HEK293 (cell line): Measurements from ENCODE around the gene AMMECR1.

Experiments
- CTCF ChIA-PET: fragments of 350-600 bp; formaldehyde crosslinking; extraction: SDS; loops from one replicate; lab custom pipeline; 2021; ENCODE audit warnings: antibody characterized with exemption; lab: Yijun Ruan, JAX
- POLR2A ChIA-PET: fragments of 300-600 bp; formaldehyde crosslinking; extraction: SDS; loops from one replicate; lab custom pipeline; 2020; ENCODE audit warnings: antibody characterized with exemption, inconsistent platforms; lab: Yijun Ruan, JAX
- H3K27ac ChIP-seq: fragments of 200-500 bp; sonication (Bioruptor generic); 2 replicates; pipeline ENCODE4 v1.5.1; 2014; ENCODE audit warnings: low read depth, low read length, control low read depth, inconsistent platforms; ENCODE audit errors: extremely low read depth
- H3K36me3 ChIP-seq, 2 experiments: fragments of 200-500 bp in 1 of 2; sonication (Bioruptor generic) in 1 of 2; 1 replicate in 1 of 2; 2 replicates in 1 of 2; pipeline ENCODE4 v1.5.1; 2014 to 2017; ENCODE audit warnings: inconsistent platforms in 2 of 2, low read length in 2 of 2; ENCODE audit not compliant: control insufficient read depth in 2 of 2, insufficient read depth in 1 of 2
- H3K4me1 ChIP-seq: fragments of 200-500 bp; sonication (Bioruptor generic); 2 replicates; pipeline ENCODE4 v1.5.1; 2014; ENCODE audit warnings: mild to moderate bottlenecking, low read length, inconsistent platforms; ENCODE audit not compliant: control insufficient read depth, insufficient read depth
- H3K4me3 ChIP-seq: 2 replicates; pipeline ENCODE4 v1.5.1; 2011; ENCODE audit warnings: low read depth, mild to moderate bottlenecking, control low read depth, low read length, moderate library complexity
- H3K9me3 ChIP-seq: fragments of 200-500 bp; sonication (Bioruptor generic); 2 replicates; pipeline ENCODE4 v1.5.1; 2014; ENCODE audit warnings: low read depth, low read length, inconsistent platforms; ENCODE audit not compliant: control insufficient read depth, insufficient read depth
- HOXC10 ChIP-seq: sonication (generic); formaldehyde crosslinking; IDR thresholded peaks from 2 replicates; pipeline ENCODE4 v1.8.1; 2023; ENCODE audit warnings: mild to moderate bottlenecking, missing genetic modification reagents
- KLF9 ChIP-seq: fragments of 450-650 bp; formaldehyde crosslinking; IDR thresholded peaks from 2 replicates; pipeline ENCODE4 v1.5.1; 2016; ENCODE audit warnings: missing biosample characterization, missing genetic modification characterization, low read depth
- PRDM1 ChIP-seq: fragments of 450-650 bp; formaldehyde crosslinking; IDR thresholded peaks from 2 replicates; pipeline ENCODE4; 2016; ENCODE audit warnings: missing biosample characterization, missing genetic modification characterization
- ZFHX2 ChIP-seq: fragments of 450-650 bp; formaldehyde crosslinking; conservative IDR thresholded peaks from 2 replicates; pipeline ENCODE4 v1.5.1; 2016; ENCODE audit warnings: missing biosample characterization, missing genetic modification characterization
- ZNF10 ChIP-seq: fragments of 450-650 bp; formaldehyde crosslinking; IDR thresholded peaks from 2 replicates; pipeline ENCODE4 v1.5.1; 2017; ENCODE audit warnings: missing biosample characterization, missing genetic modification characterization
- ZNF132 ChIP-seq: fragments of 450-650 bp; formaldehyde crosslinking; IDR thresholded peaks from 2 replicates; pipeline ENCODE4 v1.5.1; 2017; ENCODE audit warnings: missing biosample characterization, missing genetic modification characterization, borderline replicate concordance
- ZNF16 ChIP-seq: fragments of 450-650 bp; formaldehyde crosslinking; IDR thresholded peaks from 2 replicates; pipeline ENCODE4 v1.5.1; 2016; ENCODE audit warnings: low read depth, missing biosample characterization, missing genetic modification characterization
- ZNF184 ChIP-seq: fragments of 450-650 bp; IDR thresholded peaks from 2 replicates; pipeline ENCODE4 v1.5.1; 2018; ENCODE audit warnings: missing biosample characterization, mild to moderate bottlenecking, missing genetic modification characterization
- ZNF354C ChIP-seq: fragments of 450-650 bp; formaldehyde crosslinking; IDR thresholded peaks from 2 replicates; pipeline ENCODE4 v1.5.1; 2016; ENCODE audit warnings: missing biosample characterization, missing genetic modification characterization, low read depth, borderline replicate concordance
- ZNF423 ChIP-seq: fragments of 450-650 bp; formaldehyde crosslinking; IDR thresholded peaks from 2 replicates; pipeline ENCODE4 v1.5.1; 2016; ENCODE audit warnings: missing biosample characterization, missing genetic modification characterization
- ZNF585B ChIP-seq: fragments of 450-650 bp; formaldehyde crosslinking; IDR thresholded peaks from 2 replicates; pipeline ENCODE4 v1.5.1; 2016; ENCODE audit warnings: missing biosample characterization, missing genetic modification characterization
- TF ChIP-seq, protein P1 (sequence below): fragments of 450-650 bp; formaldehyde crosslinking; IDR thresholded peaks from 2 replicates; pipeline ENCODE4 v1.5.1; 2017; ENCODE audit warnings: missing biosample characterization, missing genetic modification characterization
- TF ChIP-seq, protein P2 (sequence below): fragments of 450-650 bp; formaldehyde crosslinking; optimal IDR thresholded peaks from 2 replicates; pipeline ENCODE3; 2016; ENCODE audit warnings: missing biosample characterization, mild to moderate bottlenecking, missing genetic modification characterization
- TF ChIP-seq, protein P3 (sequence below): fragments of 450-650 bp; formaldehyde crosslinking; IDR thresholded peaks from 2 replicates; pipeline ENCODE4 v1.5.1; 2016; ENCODE audit warnings: missing biosample characterization, missing genetic modification characterization
- TF ChIP-seq, protein P4 (sequence below): fragments of 450-650 bp; formaldehyde crosslinking; IDR thresholded peaks from 2 replicates; pipeline ENCODE4 v1.5.1; 2016; ENCODE audit warnings: missing biosample characterization, missing genetic modification characterization
- TF ChIP-seq, protein P5 (sequence below): fragments of 450-650 bp; IDR thresholded peaks from 2 replicates; pipeline ENCODE4 v1.5.1; 2018; ENCODE audit warnings: missing biosample characterization, missing genetic modification characterization

The AMMECR1 gene

DNA sequence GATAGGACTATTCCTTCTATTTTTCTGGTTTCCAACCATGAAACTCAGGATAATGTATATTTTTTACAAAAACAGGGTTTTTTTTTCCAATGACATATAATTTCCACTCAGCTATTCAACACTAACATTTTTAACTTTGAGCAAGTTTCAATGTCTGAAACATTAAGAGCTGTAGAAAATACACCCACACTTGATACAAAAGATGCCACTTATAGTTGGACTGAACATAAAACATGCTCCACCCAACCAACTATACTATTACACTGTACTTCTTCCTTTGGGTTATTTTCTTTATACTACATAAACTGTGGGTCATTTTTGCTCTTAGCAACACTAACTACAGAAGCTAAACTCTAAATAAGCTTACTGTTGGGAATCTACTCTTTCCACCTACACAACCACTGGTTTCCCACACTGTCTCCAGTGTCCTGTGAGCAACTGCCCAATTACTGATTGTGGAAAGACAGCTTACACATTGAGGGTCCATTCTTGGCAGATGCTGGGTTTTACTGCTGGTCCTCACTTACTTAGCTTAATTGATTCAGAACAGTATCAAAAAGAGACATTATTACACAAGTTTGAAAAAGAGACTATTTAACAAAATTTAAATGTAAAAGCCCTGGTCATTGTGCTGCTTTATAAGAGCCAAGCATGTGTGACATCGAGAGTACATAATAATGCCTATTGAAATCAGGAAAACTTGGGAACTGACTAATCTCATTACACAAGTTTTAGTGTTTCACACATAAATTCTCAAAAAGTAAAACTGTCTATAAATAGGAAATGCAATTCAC, 6.3 kb downstream of the AMMECR1 start:
- CTCF ChIA-PET, result interaction anchor here (1.5 kb wide), 1 partner anchor 143 kb away, joined by 3 read pairs; no protein-coding TSS in a partner anchor
- TF ChIP-seq ZNF423 (tag by site-specific recombination), result no peak
- peak; percentile 29; the same call in 1 of the 2 replicates for TF ChIP-seq ZFHX2
- TF ChIP-seq, protein P1, sequence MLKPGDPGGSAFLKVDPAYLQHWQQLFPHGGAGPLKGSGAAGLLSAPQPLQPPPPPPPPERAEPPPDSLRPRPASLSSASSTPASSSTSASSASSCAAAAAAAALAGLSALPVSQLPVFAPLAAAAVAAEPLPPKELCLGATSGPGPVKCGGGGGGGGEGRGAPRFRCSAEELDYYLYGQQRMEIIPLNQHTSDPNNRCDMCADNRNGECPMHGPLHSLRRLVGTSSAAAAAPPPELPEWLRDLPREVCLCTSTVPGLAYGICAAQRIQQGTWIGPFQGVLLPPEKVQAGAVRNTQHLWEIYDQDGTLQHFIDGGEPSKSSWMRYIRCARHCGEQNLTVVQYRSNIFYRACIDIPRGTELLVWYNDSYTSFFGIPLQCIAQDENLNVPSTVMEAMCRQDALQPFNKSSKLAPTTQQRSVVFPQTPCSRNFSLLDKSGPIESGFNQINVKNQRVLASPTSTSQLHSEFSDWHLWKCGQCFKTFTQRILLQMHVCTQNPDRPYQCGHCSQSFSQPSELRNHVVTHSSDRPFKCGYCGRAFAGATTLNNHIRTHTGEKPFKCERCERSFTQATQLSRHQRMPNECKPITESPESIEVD (tag by site-specific recombination), result peak; percentile 31; the same call in 1 of the 2 replicates
- no peaks in the 10 kb centered on the region for H3K36me3 ChIP-seq
- H3K9me3 ChIP-seq, result no peaks in the 10 kb centered on the region
- POLR2A ChIA-PET, result no interaction called here
- H3K4me1 ChIP-seq, result peaks cover 20% of the 10 kb centered on the region
- no peak overlapping the region for H3K27ac ChIP-seq
- H3K4me3 ChIP-seq, result no peak overlapping the region

DNA sequence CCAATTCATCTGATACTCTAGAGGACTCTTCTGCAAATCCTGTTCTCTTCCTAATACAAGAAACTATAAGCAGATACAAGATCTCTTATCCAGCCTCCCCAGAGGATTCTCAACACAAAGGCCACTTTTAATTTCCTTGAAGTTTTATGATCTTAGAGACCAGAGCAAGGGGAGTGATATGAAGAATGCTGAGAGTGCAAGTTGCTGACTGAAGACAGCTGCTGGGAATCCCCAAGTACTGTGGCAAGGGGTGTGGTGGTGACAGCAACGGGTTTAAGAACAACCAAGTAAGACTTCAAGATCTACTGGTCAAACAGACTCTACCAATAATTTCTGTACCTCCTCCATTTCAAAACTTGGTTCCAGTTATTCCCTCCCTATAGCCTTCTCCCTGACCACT, 7.0 kb downstream of the AMMECR1 start:
- H3K36me3 ChIP-seq, result no peaks in the 10 kb centered on the region
- ChIA-PET POLR2A (no interaction called here), CTCF (interaction anchor here (1.0 kb wide), 1 partner anchor 100 kb away, joined by 3 read pairs; no protein-coding TSS in a partner anchor)
- H3K27ac ChIP-seq, result no peak overlapping the region
- TF ChIP-seq HOXC10, result no peak
- no peak for TF ChIP-seq PRDM1 (tag by site-specific recombination)
- TF ChIP-seq ZFHX2, result no peak
- no peak overlapping the region for H3K4me3 ChIP-seq
- no peaks in the 10 kb centered on the region for H3K9me3 ChIP-seq
- peaks cover 20% of the 10 kb centered on the region for H3K4me1 ChIP-seq

DNA sequence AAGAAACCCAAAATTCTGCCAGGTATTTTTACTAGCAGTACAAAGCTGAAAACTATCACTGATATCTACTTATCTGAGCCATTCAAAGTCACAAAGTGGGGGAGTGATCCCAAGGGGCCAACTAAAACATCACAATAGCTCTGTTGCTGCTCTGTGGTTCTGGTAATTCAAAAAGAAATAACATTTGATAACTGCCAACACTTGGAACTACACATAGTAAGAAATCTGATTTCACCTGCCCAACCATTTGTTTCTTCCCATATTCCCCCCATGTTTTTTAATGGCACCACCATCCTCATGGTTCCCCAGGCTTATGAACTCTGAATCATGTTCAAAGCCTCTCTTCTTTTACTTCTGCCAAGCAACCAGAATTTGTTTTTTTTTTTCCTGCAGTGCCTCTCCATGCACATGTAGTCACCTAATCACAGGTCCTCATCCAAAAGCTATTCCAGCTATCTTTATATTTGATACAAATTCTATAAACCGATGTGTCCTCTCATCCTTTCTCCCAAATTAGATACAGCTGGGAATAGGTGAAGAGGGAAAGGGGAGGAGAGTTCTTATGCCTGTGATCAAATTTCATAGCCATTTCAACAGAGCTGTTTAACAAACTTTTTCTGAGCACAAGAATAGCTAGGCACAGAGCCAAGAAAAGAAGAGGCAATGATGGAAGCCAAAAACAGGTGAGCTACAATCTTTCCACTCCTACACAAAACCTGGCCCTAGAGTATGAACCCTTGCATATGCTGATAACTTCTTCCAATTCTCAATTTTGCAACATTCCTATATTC, 7.7 kb downstream of the AMMECR1 start:
- H3K4me3 ChIP-seq, result no peak overlapping the region
- no peaks in the 10 kb centered on the region for H3K9me3 ChIP-seq
- ChIA-PET CTCF (interaction anchor here (0.5 to 1.0 kb wide), 5 partner anchors 15 to 105 kb away, joined by 3 to 4 read pairs (median 3); no protein-coding TSS in a partner anchor), POLR2A (no interaction called here)
- H3K36me3 ChIP-seq, result no peaks in the 10 kb centered on the region
- peaks cover 20% of the 10 kb centered on the region for H3K4me1 ChIP-seq
- H3K27ac ChIP-seq, result no peak overlapping the region
- TF ChIP-seq ZNF16, result no peak
- TF ChIP-seq ZNF132 (tag by site-specific recombination), result no peak
- no peak for TF ChIP-seq KLF9 (tag by site-specific recombination)
- TF ChIP-seq, protein P2, sequence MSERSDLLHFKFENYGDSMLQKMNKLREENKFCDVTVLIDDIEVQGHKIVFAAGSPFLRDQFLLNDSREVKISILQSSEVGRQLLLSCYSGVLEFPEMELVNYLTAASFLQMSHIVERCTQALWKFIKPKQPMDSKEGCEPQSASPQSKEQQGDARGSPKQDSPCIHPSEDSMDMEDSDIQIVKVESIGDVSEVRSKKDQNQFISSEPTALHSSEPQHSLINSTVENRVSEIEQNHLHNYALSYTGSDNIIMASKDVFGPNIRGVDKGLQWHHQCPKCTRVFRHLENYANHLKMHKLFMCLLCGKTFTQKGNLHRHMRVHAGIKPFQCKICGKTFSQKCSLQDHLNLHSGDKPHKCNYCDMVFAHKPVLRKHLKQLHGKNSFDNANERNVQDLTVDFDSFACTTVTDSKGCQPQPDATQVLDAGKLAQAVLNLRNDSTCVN, result no peak
- no peak for TF ChIP-seq ZNF354C (tag by site-specific recombination)
- no peak for TF ChIP-seq ZNF184
- no peak for TF ChIP-seq ZNF585B (tag by site-specific recombination)
- no peak for TF ChIP-seq ZNF423 (tag by site-specific recombination)
- TF ChIP-seq, protein P3, sequence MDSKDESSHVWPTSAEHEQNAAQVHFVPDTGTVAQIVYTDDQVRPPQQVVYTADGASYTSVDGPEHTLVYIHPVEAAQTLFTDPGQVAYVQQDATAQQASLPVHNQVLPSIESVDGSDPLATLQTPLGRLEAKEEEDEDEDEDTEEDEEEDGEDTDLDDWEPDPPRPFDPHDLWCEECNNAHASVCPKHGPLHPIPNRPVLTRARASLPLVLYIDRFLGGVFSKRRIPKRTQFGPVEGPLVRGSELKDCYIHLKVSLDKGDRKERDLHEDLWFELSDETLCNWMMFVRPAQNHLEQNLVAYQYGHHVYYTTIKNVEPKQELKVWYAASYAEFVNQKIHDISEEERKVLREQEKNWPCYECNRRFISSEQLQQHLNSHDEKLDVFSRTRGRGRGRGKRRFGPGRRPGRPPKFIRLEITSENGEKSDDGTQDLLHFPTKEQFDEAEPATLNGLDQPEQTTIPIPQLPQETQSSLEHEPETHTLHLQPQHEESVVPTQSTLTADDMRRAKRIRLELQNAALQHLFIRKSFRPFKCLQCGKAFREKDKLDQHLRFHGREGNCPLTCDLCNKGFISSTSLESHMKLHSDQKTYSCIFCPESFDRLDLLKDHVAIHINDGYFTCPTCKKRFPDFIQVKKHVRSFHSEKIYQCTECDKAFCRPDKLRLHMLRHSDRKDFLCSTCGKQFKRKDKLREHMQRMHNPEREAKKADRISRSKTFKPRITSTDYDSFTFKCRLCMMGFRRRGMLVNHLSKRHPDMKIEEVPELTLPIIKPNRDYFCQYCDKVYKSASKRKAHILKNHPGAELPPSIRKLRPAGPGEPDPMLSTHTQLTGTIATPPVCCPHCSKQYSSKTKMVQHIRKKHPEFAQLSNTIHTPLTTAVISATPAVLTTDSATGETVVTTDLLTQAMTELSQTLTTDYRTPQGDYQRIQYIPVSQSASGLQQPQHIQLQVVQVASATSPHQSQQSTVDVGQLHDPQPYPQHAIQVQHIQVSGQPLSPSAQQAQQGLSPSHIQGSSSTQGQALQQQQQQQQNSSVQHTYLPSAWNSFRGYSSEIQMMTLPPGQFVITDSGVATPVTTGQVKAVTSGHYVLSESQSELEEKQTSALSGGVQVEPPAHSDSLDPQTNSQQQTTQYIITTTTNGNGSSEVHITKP (tag by site-specific recombination), result peak; percentile 94
- no peak; the same call in 1 of the 2 replicates for TF ChIP-seq ZNF10 (tag by site-specific recombination)
- TF ChIP-seq, protein P1 (tag by site-specific recombination), result peak; percentile 66
- TF ChIP-seq, protein P4, sequence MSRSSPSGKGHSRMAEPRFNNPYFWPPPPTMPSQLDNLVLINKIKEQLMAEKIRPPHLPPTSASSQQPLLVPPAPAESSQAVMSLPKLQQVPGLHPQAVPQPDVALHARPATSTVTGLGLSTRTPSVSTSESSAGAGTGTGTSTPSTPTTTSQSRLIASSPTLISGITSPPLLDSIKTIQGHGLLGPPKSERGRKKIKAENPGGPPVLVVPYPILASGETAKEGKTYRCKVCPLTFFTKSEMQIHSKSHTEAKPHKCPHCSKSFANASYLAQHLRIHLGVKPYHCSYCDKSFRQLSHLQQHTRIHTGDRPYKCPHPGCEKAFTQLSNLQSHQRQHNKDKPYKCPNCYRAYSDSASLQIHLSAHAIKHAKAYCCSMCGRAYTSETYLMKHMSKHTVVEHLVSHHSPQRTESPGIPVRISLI (tag by site-specific recombination), result peak; percentile 52; the same call in 1 of the 2 replicates
- TF ChIP-seq, protein P5, sequence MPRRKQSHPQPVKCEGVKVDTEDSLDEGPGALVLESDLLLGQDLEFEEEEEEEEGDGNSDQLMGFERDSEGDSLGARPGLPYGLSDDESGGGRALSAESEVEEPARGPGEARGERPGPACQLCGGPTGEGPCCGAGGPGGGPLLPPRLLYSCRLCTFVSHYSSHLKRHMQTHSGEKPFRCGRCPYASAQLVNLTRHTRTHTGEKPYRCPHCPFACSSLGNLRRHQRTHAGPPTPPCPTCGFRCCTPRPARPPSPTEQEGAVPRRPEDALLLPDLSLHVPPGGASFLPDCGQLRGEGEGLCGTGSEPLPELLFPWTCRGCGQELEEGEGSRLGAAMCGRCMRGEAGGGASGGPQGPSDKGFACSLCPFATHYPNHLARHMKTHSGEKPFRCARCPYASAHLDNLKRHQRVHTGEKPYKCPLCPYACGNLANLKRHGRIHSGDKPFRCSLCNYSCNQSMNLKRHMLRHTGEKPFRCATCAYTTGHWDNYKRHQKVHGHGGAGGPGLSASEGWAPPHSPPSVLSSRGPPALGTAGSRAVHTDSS (tag by site-specific recombination), result no peak
